HG02798 (cell line): ENCODE data around the gene PPP1R2C.

ENCODE experiments used
- ATAC-seq: cut with Tn5 transposase; IDR thresholded peaks from one replicate; pipeline ENCODE4 v1.9.1; 2021; ENCODE audit warnings: mild to moderate bottlenecking; ENCODE audit not compliant: unreplicated experiment, poor library complexity

PPP1R2C gene

DNA sequence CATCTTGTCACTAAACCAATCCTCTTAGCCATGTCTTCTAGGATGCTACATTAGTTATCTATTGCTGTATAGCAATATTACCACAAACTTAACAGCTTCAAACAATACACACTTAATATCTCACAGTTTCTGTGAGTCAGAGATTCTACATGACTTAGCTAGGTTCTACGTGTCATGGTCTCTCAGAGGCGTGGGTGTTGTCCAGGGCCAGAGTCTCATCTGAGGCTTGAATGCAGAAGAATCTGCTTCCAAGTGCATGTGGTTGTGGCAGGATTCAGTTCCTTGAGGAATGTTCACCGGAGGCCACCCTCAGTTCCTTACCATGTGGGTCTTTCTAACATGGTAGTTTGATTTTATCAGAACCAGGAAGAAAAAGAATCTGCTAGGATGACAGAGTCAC, 26.4 kb downstream of the PPP1R2C start:
- ATAC-seq: no peak

GRCh38 chrX:42748067-42748850, 29.7 kb downstream of the PPP1R2C start:
- no peak for ATAC-seq

- no peak for ATAC-seq
Measured at GRCh38 chrX:42746606-42747005, 31.4 kb downstream of the PPP1R2C start.

DNA sequence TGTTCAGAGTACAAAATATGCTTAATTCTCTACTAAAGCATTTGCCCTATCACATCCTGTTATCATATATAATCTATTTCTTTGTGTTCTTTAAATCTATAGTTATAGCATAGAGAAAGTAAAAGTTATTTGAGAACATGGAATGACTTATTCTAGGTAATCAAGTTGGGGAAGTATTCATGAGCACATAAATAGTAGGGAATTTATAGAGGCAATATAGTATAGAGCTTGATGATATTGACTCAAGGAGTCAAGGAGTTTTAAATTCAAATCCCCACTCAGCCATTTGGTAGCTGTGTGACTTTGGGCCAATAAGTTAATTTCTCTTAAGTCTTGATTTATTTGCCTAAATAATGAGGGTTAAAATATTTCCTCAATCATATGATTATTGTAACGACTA, 37.5 kb downstream of the PPP1R2C start:
- no peak for ATAC-seq

DNA sequence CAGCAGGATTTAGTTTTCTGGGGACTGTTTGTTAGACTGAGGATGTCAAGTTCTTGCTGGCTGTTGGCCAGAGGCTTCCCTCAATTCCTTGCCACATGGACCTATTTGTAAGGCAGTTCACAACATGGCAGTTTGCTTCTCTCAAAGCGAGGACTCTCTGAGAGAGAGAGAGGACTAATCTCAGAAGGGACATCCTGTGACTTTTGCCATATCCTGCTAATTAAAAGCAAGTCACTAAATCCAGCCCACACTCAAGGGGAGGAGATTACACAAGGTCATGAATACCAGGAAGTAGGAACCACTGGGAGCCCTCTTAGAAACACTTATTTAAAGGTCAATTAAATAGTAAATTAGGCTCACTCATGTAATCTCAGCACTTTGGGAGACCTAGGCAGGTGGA, 38.2 kb downstream of the PPP1R2C start:
- ATAC-seq: no peak

DNA sequence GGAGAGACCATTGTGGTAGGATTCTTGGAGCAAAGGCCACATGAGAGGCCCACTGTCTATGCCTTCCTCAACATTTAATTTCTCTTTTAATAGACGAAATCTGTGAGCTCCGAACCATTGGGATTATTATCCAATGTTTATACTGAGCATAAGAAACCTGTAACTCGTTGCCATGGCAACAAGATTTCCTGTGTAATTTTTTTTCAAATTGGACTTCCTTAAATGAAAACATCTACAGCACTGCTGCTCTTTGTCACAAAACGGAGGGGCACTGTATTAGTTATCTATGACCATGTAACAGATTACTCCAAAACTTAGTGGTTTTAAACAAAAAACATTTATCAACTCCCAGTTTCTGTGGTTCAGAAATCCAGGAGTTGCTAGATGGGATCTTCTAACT, 38.7 kb downstream of the PPP1R2C start:
- ATAC-seq: no peak

- ATAC-seq: no peak
Measured at GRCh38 chrX:42738552-42738951, 39.4 kb downstream of the PPP1R2C start.

GRCh38 chrX:42735250-42735649, 42.7 kb downstream of the PPP1R2C start:
- no peak for ATAC-seq

DNA sequence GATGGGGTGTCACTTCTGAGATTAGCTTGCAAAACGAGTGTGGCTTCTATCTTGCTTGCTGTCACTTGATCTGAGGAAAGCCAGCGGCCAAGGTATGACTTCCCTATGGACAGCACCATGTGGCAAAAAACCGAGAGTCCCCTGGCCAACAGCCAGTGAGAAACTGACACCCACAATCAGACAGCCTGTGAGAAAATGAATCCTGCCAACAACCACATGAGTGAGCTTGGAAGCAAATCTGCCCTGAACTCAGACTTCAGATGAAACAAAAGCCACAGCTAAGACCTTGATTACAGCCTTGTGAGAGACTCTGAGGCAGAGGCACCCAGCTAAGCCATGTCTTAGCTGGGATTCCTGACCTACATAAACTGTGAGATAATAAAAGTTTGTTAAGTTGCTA, 45.5 kb downstream of the PPP1R2C start:
- no peak for ATAC-seq
